Measurements from ENCODE around the gene ODAD3.
"Not testable (repeated sequence)": the region's sequence is repeated elsewhere in the genome, so short reads cannot be mapped to it uniquely, and the experiment has no call there.

The ODAD3 gene

DNA sequence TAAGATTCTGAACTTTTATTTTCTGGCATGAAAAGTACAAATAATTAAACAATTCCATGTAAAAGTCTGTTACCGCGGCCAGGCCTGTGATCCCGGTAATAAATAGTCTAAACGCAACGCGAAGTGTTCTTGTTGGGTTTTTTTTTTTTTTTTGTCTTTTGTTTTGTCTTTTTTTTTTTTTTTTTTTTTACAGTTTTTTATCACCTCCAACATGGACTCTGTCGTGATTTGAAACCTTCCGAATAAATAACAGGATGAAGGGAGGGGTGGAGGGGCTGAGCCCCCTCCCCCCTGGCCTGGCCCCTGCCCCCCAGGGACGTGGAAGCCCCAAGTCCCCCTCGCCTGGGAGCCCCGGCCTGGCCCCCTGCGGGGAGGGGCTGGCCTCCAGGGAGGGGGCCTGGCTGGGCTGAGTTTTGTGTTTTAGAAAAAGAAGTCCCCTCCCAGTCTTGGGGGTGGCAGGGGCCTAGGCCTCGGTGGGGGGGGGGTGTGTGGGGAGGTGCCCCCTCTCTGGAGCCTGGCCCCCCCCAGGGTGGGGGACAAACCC is 16.5 kb upstream of the ODAD3 start:
- Mint-ChIP-seq H3K4me3 (no peak overlapping the region), H3K27ac (no peak overlapping the region), H3K27me3 (no peaks in the 10 kb centered on the region), H3K4me1 (no peaks in the 10 kb centered on the region), H3K36me3 (no peaks in the 10 kb centered on the region), H3K9me3 (no peaks in the 10 kb centered on the region)

DNA sequence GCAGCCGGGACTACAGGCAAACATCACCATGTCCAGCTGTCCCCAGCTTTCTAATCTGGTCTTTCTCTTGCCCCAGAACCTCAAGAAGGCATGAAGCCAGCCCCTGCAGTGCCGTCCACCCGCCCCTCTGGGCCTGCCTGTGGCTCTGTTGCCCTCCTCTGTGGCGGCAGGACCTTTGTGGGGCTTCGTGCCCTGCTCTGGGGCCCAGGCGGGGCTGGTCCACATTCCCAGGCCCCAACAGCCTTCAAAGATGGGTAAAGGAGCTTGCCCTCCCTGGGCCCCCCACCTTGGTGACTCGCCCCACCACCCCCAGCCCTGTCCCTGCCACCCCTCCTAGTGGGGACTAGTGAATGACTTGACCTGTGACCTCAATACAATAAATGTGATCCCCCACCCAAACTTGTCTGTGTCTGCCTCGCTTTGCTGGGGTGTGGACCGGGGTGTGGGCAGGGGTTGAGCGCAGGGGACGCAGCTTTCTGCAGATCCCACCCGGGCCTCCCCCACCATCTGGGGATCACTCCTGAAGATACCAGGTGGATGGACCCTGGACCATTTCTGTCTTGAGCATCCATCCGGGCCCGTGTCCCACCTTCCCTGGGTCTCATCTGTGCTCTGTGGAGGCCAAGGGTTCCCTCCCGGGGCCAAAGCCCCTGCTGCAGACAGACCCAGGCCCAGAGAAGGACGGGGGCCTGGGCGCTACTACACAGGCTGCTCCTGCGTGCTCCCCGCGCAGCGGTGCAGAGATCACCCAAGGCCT is 15.8 kb upstream of the ODAD3 start:
- H3K36me3 Mint-ChIP-seq: no peaks in the 10 kb centered on the region
- H3K27me3 Mint-ChIP-seq: no peaks in the 10 kb centered on the region
- H3K4me3 Mint-ChIP-seq: no peak overlapping the region
- H3K4me1 Mint-ChIP-seq: no peaks in the 10 kb centered on the region
- no peaks in the 10 kb centered on the region for H3K9me3 Mint-ChIP-seq
- H3K27ac Mint-ChIP-seq: no peak overlapping the region

DNA sequence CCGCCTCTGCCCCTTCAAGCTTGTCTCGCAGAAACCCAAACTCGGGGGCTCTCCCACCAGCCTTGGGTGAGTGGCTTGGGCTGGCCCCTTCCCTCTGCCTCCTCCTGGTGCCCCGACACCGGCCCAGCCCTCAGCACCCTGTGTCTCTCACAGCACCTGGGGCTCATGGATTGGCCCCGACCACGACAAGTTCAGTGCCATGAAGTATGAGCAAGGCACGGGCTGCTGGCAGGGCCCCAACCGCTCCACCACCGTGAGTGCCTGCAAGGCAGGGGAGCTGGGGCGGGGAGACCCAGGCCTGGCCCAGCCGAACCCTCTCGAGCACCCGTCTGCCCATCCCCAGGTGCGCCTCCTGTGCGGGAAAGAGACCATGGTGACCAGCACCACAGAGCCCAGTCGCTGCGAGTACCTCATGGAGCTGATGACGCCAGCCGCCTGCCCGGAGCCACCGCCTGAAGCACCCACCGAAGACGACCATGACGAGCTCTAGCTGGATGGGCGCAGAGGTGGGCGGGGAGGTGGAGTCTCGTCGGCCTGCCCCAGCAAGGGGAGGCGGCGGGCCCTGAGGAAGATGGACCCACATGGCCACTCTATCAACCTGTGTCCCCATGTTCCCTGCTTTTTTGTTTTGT is 14.1 kb upstream of the ODAD3 start:
- Mint-ChIP-seq H3K36me3 (peaks cover 2% of the 10 kb centered on the region), H3K4me3 (no peak overlapping the region), H3K9me3 (no peaks in the 10 kb centered on the region), H3K27me3 (no peaks in the 10 kb centered on the region), H3K27ac (no peak overlapping the region), H3K4me1 (no peaks in the 10 kb centered on the region)

DNA sequence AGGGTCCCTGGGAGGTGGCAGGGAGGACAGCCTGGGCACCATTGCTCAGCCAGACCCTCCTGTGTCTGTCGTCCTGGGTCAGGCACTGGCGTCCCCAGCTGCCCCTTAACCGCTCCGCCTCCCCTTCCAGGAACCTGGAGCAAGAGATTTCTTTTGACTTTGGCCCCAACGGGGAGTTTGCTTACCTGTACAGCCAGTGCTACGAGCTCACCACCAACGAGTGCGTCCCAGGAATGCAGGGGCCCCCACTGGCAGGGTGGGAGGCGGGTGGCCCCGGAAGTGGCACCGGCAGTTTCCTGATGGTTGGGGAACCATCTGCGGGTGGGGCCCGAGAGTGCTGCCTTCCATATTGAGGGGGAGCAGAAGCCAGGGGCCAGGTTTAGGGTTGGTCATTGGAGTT is 13.5 kb upstream of the ODAD3 start:
- Mint-ChIP-seq H3K4me1 (no peaks in the 10 kb centered on the region), H3K27ac (no peak overlapping the region), H3K4me3 (no peak overlapping the region), H3K27me3 (no peaks in the 10 kb centered on the region), H3K9me3 (no peaks in the 10 kb centered on the region), H3K36me3 (peaks cover 2% of the 10 kb centered on the region)

DNA sequence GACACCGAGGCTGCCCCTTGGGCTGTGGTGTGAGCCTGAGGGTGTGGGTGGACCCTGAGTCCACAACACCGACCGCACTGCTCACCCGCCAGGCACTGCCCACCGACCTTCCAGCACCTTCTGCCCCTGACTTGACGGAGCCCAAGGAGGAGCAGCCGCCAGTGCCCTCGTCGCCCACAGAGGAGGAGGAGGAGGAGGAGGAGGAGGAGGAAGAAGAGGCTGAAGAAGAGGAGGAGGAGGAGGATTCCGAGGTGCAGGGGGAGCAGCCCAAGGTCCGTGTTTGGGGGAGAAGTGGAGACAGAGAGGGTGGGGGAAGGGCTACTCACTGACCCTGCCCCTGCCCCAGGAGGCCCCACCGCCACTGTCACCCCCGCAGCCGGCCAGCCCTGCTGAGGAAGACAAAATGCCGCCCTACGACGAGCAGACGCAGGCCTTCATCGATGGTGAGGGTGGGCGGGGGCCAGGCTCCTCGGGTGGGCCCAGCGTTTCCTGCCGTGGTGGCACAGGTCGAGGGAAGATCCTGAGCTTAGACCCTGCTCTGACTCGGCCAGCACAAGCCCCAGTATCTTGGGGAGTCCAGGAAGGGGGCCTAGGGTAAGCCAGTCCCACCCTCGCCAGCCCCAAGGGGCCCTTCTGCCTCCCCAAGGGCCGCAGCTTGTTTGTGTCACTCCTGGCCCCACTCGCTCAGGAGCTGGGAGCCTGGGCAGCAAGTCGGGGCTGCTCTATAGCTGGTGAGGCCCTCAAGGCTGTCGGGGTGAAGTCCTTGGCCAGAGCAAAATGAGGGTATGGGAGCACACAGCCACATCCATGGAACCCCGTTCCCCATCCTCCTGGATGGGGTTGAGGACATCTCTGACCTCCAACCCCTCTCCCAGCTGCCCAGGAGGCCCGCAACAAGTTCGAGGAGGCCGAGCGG is 12.7 kb upstream of the ODAD3 start:
- Mint-ChIP-seq H3K4me1 (no peaks in the 10 kb centered on the region), H3K4me3 (no peak overlapping the region), H3K36me3 (peaks cover 2% of the 10 kb centered on the region), H3K27ac (no peak overlapping the region), H3K27me3 (no peaks in the 10 kb centered on the region), H3K9me3 (no peaks in the 10 kb centered on the region)

DNA sequence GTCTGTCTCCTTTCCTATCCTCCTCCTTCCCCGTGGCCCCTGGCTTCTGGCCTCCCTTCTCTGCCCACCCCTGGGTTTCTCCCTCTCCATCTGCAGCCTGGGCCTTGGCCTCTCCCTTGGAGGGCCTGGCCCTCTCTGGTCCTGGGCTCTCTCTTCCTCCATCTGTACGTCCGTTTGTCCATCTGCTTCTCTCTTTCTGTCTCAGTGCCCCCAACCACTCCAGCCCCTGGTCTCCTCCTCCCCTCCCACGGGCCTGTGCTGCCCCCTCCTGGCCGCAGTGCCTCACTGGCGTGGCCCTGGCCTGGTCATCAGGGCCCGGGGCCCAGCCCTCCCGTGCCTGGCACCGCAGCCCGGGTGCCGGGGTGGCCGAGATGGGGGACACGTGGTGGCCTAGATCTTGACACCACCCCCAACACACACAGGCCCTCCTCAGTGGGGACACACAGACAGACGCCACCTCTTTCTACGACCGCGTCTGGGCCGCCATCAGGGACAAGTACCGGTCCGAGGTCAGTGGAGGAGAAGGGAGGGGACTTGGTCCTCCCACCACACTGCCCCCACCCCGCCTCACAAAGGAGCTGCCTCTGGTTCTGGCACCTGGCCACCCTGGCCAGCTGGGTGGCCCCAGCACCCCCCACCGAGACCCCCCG is 11.9 kb upstream of the ODAD3 start:
- Mint-ChIP-seq H3K9me3 (no peaks in the 10 kb centered on the region), H3K4me3 (no peak overlapping the region), H3K4me1 (no peaks in the 10 kb centered on the region), H3K27ac (no peak overlapping the region), H3K36me3 (peaks cover 6% of the 10 kb centered on the region), H3K27me3 (no peaks in the 10 kb centered on the region)

DNA sequence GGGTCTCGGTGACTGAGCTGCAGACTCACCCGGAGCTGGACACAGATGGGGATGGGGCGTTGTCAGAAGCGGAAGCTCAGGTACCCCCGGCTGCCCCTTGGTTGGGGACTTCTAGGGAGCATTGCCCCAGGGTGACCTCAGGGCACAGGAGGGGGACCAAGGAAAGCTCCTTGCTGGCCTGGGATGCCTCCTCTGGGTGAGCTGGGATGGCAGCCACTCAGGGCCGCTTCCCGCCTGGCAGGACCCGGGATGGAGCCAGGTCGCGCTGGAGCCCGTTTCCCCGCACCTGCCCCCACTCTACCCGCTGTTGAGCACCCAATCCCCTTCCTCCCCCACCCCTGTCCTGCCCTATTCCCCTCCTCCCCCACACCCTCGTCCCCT is 11.3 kb upstream of the ODAD3 start:
- H3K4me1 Mint-ChIP-seq: no peaks in the 10 kb centered on the region
- no peak overlapping the region for H3K4me3 Mint-ChIP-seq
- no peaks in the 10 kb centered on the region for H3K27me3 Mint-ChIP-seq
- no peak overlapping the region for H3K27ac Mint-ChIP-seq
- H3K9me3 Mint-ChIP-seq: no peaks in the 10 kb centered on the region
- peaks cover 6% of the 10 kb centered on the region for H3K36me3 Mint-ChIP-seq

DNA sequence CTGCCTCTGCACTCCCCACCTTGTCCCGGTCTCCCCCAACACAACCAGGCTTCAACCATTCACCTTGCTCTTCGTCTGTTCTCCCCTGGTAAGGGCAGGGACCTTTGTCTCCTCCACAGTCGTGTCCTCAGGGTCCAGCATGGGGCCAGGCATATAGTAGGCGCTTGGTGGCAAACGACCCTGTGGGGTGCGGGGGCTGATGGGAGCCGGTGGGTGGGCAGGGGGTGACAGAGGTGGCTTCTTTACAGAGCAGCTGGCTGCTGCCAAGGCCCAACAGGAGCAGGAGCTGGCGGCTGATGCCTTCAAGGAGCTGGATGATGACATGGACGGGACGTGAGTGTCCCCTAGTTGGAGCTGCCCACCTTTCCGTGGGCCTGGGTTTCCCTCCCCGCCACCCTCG is 10.2 kb upstream of the ODAD3 start:
- H3K27ac Mint-ChIP-seq: no peak overlapping the region
- no peaks in the 10 kb centered on the region for H3K9me3 Mint-ChIP-seq
- no peak overlapping the region for H3K4me3 Mint-ChIP-seq
- H3K36me3 Mint-ChIP-seq: peaks cover 9% of the 10 kb centered on the region
- H3K4me1 Mint-ChIP-seq: no peaks in the 10 kb centered on the region
- no peaks in the 10 kb centered on the region for H3K27me3 Mint-ChIP-seq

DNA sequence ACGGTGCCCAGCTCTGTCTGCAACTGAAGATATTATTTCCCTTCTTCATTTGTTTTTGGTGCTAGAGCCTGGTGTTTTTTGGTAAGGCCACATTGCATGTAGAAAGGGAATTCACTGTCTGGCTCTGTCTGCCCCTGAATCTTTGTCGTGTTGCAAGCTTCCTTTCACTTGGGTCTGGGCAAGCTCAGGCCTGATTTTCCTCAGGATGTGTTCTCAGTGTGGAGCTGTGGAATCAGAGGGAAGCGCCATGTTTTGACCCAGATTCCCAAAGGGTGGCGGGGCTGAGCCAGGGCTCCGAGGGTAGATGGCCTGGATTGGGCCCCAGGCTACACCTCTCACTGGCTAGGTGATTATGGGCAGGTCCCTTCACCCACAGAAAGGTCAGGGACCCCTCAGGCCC is 9.1 kb upstream of the ODAD3 start:
- Mint-ChIP-seq H3K4me1 (no peaks in the 10 kb centered on the region), H3K9me3 (no peaks in the 10 kb centered on the region), H3K27ac (no peak overlapping the region), H3K27me3 (no peaks in the 10 kb centered on the region), H3K36me3 (peaks cover 9% of the 10 kb centered on the region), H3K4me3 (no peak overlapping the region)

DNA sequence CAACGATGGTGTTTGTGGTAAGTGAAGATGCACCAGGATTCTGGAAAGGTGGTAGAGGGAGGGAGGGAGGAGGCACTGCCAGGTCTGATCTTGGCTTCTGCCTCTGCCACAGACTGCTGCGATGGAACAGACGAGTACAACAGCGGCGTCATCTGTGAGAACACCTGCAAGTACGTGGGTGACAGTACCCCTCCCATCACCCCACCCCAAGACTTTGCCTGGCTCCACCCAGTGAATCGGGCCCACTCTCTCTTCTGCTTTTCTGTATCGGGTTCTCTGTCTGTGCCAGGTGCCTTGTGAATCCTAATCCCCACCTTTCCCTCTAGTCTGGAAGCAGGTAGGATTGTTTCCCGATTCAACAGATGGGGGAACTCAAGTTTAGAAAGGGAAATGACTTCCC is 3.0 kb upstream of the ODAD3 start:
- H3K4me3 Mint-ChIP-seq: peak overlapping the region; percentile 70
- H3K4me1 Mint-ChIP-seq: peaks cover 21% of the 10 kb centered on the region
- H3K36me3 Mint-ChIP-seq: peaks cover 11% of the 10 kb centered on the region
- no peaks in the 10 kb centered on the region for H3K9me3 Mint-ChIP-seq
- no peaks in the 10 kb centered on the region for H3K27me3 Mint-ChIP-seq
- H3K27ac Mint-ChIP-seq: no peak overlapping the region

DNA sequence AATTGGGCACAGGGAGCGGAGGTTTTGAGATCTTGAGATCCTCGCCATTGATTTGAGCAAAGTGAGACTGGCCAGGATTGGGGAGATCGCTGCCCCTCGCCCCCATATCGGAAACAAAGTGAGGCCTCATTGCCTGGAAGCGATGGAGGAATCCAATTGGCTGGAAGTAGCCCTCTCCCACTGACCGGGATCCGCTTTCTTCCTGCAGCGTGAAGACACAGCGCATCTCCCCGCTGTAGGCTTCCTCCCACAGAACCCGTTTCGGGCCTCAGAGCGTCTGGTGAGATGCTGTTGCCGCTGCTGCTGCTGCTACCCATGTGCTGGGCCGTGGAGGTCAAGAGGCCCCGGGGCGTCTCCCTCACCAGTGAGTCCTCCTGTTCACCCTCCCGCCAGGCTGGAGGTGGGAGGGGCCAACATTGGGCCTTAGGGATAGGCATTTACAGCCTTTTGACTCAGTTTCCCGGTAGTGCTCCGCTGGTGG is 952 bp upstream of the ODAD3 start:
- Mint-ChIP-seq H3K36me3 (peaks cover 4% of the 10 kb centered on the region), H3K9me3 (no peaks in the 10 kb centered on the region), H3K4me3 (peak overlapping the region; percentile 99), H3K4me1 (peaks cover 21% of the 10 kb centered on the region), H3K27ac (peak overlapping the region; percentile 95), H3K27me3 (no peaks in the 10 kb centered on the region)

DNA sequence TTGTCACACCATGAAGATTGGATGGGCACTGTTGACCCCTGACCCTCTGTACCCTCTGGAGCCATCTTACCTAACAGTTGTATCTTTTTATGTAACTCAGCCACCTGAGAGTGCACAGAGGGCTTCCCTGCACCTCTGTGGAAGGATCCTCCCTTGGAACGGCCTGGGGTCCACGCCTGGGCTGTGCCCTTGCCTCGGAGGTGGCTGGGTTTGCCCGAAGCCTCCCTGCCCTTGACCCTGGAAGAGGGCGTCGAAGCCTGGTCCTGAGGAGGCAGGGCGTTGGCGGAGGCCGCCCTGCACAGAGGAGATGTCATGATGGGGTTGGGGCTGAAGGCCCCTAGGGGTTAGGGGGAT is 241 bp downstream of the ODAD3 start:
- no peaks in the 10 kb centered on the region for H3K9me3 Mint-ChIP-seq
- H3K4me3 Mint-ChIP-seq: peak overlapping the region; percentile 99
- H3K27ac Mint-ChIP-seq: peak overlapping the region; percentile 95
- peaks cover 4% of the 10 kb centered on the region for H3K36me3 Mint-ChIP-seq
- peaks cover 21% of the 10 kb centered on the region for H3K4me1 Mint-ChIP-seq
- H3K27me3 Mint-ChIP-seq: no peaks in the 10 kb centered on the region

DNA sequence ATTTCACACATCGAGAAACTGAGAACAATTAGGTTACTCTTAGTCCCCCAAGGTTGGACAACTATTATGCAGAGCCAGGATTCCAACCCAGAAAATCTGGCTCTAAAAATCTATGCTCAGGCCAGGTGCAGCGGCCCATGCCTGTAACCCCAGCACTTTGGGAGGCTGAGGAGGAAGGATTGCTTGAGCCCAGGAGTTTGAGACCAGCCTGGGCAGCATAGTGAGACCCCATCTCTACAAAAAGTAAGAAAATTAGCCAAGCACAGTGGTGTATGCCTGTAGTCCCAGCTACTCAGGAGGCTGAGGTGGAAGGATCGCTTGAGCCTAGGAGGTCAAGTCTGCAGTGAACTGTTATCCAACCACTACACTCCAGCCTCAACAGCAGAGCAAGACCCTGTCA is 1.4 kb downstream of the ODAD3 start:
- not testable (repeated sequence) for H3K36me3 Mint-ChIP-seq, H3K27me3 Mint-ChIP-seq, H3K27ac Mint-ChIP-seq, H3K9me3 Mint-ChIP-seq
- Mint-ChIP-seq H3K4me3 (peak overlapping the region; percentile 15), H3K4me1 (peaks cover 21% of the 10 kb centered on the region)

DNA sequence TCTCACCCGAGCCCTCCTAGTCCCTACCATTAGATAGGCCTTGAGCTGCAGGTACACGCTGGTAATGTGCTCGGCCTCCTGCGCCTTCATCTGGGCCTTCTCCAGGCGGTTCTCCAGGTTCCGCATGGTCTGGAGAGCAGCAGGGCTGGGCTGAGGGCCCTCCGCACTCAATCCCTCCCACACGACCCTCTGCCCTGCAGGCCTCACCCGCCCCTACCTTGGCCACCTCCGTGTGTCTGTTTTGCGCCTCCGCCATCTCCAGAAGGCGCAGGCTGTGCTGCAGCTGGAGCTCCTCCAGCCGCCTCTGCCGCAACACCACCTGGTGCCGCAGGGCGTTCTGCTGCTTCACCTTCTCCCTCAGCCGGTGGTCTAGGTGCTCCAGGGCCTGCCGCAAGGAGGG is 8.3 kb downstream of the ODAD3 start:
- Mint-ChIP-seq H3K27me3 (peaks cover 18% of the 10 kb centered on the region), H3K27ac (no peak overlapping the region), H3K36me3 (no peaks in the 10 kb centered on the region), H3K4me3 (no peak overlapping the region), H3K4me1 (peaks cover 20% of the 10 kb centered on the region), H3K9me3 (no peaks in the 10 kb centered on the region)

DNA sequence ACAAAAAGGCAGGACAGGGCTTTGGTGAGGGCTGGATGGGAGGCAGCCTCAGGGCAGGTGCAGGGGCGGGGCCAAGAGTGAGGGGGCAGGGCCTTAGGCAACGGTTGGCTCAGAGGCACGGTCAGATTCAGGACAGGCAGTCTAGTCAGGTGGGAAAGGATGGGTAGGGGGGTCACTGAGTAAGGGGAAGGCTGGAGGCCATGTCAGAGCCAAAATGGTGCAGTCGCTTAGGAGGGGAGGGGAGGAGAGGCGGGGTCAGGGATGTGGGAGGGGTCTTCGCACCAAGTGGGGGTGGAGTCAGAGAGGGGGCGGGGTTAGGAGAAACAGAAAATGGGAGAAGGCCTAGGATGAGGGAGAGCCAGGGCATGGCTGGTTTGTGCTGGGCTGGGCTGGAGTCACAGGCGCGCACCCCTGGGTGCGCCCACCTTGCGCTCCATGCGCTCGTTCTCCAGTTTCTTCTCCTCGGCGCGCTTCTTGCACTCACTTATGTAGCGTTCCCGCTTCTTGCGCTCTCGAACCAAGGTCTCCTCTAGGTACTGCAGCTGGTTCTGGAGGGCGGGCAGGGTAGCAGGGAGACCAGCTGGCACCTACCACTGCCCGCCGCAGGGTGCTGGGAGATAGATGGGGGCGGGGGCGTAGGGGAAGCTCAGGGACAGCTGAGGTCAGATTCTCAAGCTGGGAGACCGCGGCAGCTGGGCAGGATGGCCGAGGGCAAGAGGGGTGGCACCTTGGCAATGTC is 9.0 kb downstream of the ODAD3 start:
- H3K4me1 Mint-ChIP-seq: peaks cover 27% of the 10 kb centered on the region
- H3K9me3 Mint-ChIP-seq: no peaks in the 10 kb centered on the region
- peaks cover 25% of the 10 kb centered on the region for H3K27me3 Mint-ChIP-seq
- no peaks in the 10 kb centered on the region for H3K36me3 Mint-ChIP-seq
- H3K27ac Mint-ChIP-seq: no peak overlapping the region
- no peak overlapping the region for H3K4me3 Mint-ChIP-seq

All from activated naive CD4-positive, alpha-beta T cell treated with anti-CD3 and anti-CD28 coated beads, Interleukin-2, amount 50 U/mL, for 24 hours (primary cell).